ENCODE results near the gene BCL2L12.

DNA sequence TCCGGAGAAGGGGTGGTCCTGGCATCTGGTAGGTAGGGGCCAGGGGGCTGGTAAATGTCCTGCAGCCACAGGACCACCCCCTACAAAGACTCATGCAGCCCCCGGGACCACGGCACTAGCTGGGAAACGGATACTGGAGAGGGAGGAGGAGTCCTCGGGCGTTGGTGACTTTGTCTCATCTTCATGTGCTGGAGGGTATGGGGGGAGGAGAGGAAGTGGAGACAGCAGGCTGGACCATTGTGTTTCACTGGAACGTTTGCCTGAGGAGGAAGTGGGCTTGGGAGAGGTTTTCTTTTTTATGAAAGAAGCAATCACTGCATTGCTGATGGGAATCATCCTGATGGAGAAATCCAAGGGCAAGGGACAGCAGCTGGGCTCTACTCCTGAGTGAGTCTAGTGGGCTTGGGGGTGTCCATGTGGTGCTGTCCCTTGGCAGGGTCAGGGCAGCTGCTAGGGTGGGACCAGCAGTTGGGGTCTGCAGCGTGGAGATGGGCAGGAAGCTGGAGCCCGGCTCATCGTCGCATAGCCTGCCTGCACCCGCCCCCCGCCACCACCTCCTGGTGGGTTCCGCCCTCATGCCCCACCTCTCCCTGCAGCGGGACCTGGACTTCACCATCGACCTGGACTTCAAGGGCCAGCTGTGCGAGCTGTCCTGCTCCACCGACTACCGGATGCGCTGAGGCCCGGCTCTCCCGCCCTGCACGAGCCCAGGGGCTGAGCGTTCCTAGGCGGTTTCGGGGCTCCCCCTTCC lies 22.0 kb downstream of the BCL2L12 start:
- TF ChIP-seq GATA2 (IDR thresholded peaks at IDR 0.05; ENCODE audit: low read depth, low read length): no peak
- no peak for TF ChIP-seq GATA3 (IDR thresholded peaks at IDR 0.05; ENCODE audit: low read depth, low read length)
